DND-41 (cell line): Measurements from ENCODE around the gene ATP1B1.

Experiments
- ATAC-seq: fragments of 200-7000 bp; cut with Tn5 transposase; 3 replicates; pipeline ENCODE4 v1.9.1; 2021; ENCODE audit warnings: low read depth; ENCODE audit not compliant: insufficient read depth
- DNase-seq: peaks from one replicate; pipeline ENCODE4 v3.0.0-alpha.2; 2020
- H2AFZ ChIP-seq: 2 replicates; pipeline ENCODE4 v1.6.0; 2012; ENCODE audit warnings: low read depth, low read length
- H3K27ac ChIP-seq: 2 replicates; pipeline ENCODE4 v1.5.1; 2012; ENCODE audit warnings: low read length, inconsistent platforms
- H3K27me3 ChIP-seq: fragments of 200-600 bp; sonication (generic); 2 replicates; pipeline ENCODE4 v1.6.0; 2012; ENCODE audit warnings: low read length, mild to moderate bottlenecking, inconsistent platforms; ENCODE audit not compliant: insufficient read depth, poor library complexity
- H3K36me3 ChIP-seq: 2 replicates; pipeline ENCODE4 v1.5.1; 2012; ENCODE audit warnings: low read length, inconsistent platforms; ENCODE audit not compliant: insufficient read depth
- H3K4me1 ChIP-seq: 2 replicates; pipeline ENCODE4 v1.5.1; 2012; ENCODE audit warnings: mild to moderate bottlenecking, low read length; ENCODE audit not compliant: insufficient read depth
- H3K4me2 ChIP-seq: 2 replicates; pipeline ENCODE4 v1.6.0; 2012; ENCODE audit warnings: mild to moderate bottlenecking, moderate library complexity, low read length, inconsistent platforms; ENCODE audit not compliant: insufficient read depth
- H3K4me3 ChIP-seq, 2 experiments: fragments of 200-600 bp in 1 of 2; shearing (Covaris generic) in 1 of 2; 2 replicates each; pipeline ENCODE4 v1.5.1; 2012 to 2016; ENCODE audit warnings: inconsistent platforms in 2 of 2, low read length in 2 of 2, mild to moderate bottlenecking in 2 of 2, low read depth in 1 of 2, moderate library complexity in 1 of 2
- H3K79me2 ChIP-seq: 2 replicates; pipeline ENCODE4 v1.6.0; 2012; ENCODE audit warnings: low read length, inconsistent platforms; ENCODE audit not compliant: insufficient read depth
- H3K9ac ChIP-seq: 2 replicates; pipeline ENCODE4 v1.6.0; 2012; ENCODE audit warnings: low read depth, mild to moderate bottlenecking, inconsistent platforms, low read length, moderate library complexity
- H3K9me3 ChIP-seq: 2 replicates; pipeline ENCODE4 v1.5.1; 2012; ENCODE audit warnings: low read length, moderate library complexity, mild to moderate bottlenecking, inconsistent platforms; ENCODE audit not compliant: insufficient read depth, severe bottlenecking
- H4K20me1 ChIP-seq: 2 replicates; pipeline ENCODE4 v1.6.0; 2012; ENCODE audit warnings: low read length; ENCODE audit not compliant: insufficient read depth
- EZH2 ChIP-seq: IDR thresholded peaks from 3 replicates; pipeline ENCODE4 v1.6.1; 2012; ENCODE audit warnings: borderline replicate concordance, low read depth, mild to moderate bottlenecking, moderate library complexity, low read length, inconsistent platforms; ENCODE audit not compliant: severe bottlenecking
- TF ChIP-seq, protein P1 (sequence below): IDR thresholded peaks from 2 replicates; pipeline ENCODE4 v1.5.1; 2012; ENCODE audit warnings: borderline replicate concordance, low read length, moderate library complexity, mild to moderate bottlenecking; ENCODE audit not compliant: poor library complexity, severe bottlenecking; ENCODE audit errors: extremely low read depth

Gene ATP1B1

GRCh38 chr1:169129109-169129784, 22.8 kb downstream of the ATP1B1 start:
- Histone ChIP-seq H3K4me2 (no peak overlapping the region), H3K4me1 (no peaks in the 10 kb centered on the region), H2AFZ (no peak overlapping the region), H3K9ac (no peak overlapping the region), H3K36me3 (peaks cover 29% of the 10 kb centered on the region), H3K79me2 (no peaks in the 10 kb centered on the region), H3K27ac (no peak overlapping the region), H3K4me3 (no peak overlapping the region), H3K9me3 (no peaks in the 10 kb centered on the region), H3K27me3 (no peaks in the 10 kb centered on the region), H4K20me1 (no peaks in the 10 kb centered on the region)
- ATAC-seq (no peak), DNase-seq (no peak)
- TF ChIP-seq EZH2 = no peak
- TF ChIP-seq, protein P1, sequence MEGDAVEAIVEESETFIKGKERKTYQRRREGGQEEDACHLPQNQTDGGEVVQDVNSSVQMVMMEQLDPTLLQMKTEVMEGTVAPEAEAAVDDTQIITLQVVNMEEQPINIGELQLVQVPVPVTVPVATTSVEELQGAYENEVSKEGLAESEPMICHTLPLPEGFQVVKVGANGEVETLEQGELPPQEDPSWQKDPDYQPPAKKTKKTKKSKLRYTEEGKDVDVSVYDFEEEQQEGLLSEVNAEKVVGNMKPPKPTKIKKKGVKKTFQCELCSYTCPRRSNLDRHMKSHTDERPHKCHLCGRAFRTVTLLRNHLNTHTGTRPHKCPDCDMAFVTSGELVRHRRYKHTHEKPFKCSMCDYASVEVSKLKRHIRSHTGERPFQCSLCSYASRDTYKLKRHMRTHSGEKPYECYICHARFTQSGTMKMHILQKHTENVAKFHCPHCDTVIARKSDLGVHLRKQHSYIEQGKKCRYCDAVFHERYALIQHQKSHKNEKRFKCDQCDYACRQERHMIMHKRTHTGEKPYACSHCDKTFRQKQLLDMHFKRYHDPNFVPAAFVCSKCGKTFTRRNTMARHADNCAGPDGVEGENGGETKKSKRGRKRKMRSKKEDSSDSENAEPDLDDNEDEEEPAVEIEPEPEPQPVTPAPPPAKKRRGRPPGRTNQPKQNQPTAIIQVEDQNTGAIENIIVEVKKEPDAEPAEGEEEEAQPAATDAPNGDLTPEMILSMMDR = no peak

- Histone ChIP-seq H3K27me3 (no peaks in the 10 kb centered on the region), H3K9ac (no peak overlapping the region), H4K20me1 (no peaks in the 10 kb centered on the region), H3K4me1 (no peaks in the 10 kb centered on the region), H2AFZ (no peak overlapping the region), H3K9me3 (no peaks in the 10 kb centered on the region), H3K36me3 (peaks cover 18% of the 10 kb centered on the region), H3K4me3 (no peak overlapping the region), H3K4me2 (no peak overlapping the region), H3K27ac (no peak overlapping the region), H3K79me2 (no peaks in the 10 kb centered on the region)
- DNase-seq (no peak), ATAC-seq (no peak)
- no peak for TF ChIP-seq EZH2
- TF ChIP-seq, protein P1 = no peak
Observed at GRCh38 chr1:169130683-169131082, 24.2 kb downstream of the ATP1B1 start.

DNA sequence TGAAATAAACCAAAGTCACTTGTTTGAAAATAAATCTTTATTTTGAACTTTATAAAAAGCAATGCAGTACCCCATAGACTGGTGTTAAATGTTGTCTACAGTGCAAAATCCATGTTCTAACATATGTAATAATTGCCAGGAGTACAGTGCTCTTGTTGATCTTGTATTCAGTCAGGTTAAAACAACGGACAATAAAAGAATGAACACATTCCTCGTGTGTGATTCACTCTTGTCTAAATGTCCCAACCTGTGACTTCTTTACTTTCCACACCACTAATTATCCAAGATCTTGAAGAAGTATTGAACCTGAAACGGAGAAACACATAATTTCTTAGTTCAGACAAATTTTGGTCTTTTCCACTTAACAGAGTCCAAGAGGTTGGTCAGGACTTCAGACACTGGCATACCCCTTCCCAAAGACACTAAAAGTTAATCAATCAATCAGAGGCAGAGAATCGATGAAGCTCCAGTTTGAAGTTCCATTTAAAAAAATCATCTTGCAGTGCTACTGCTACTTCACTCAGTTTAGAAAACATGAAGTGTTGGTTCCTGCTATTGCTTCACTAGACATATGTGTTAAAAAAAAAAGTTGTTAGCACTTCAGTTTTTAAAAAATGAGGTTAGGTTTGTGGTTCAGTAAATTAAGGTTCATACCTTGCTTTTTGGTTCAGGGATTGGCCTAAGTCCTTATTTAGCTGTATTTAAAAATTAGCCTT, 26.2 kb downstream of the ATP1B1 start:
- Histone ChIP-seq H3K36me3 (peaks cover 13% of the 10 kb centered on the region), H2AFZ (no peak overlapping the region), H3K9ac (no peak overlapping the region), H3K4me3 (no peak overlapping the region), H3K79me2 (no peaks in the 10 kb centered on the region), H3K27me3 (no peaks in the 10 kb centered on the region), H3K9me3 (no peaks in the 10 kb centered on the region), H3K4me1 (no peaks in the 10 kb centered on the region), H4K20me1 (no peaks in the 10 kb centered on the region), H3K27ac (no peak overlapping the region), H3K4me2 (no peak overlapping the region)
- ATAC-seq (no peak), DNase-seq (no peak)
- TF ChIP-seq, protein P1 = no peak
- TF ChIP-seq EZH2 = no peak
